ENCODE measurements around the gene KNSTRN.

The KNSTRN gene

GRCh38 chr15:40429068-40429710, 46.7 kb downstream of the KNSTRN start:
- no peaks in the 10 kb centered on the region for H3K27me3 ChIP-seq (ENCODE audit: control insufficient read depth in 1 of 2, insufficient read depth in 2 of 2, low read length in 2 of 2)
- peaks cover 0 to 5% of the 10 kb centered on the region in 2 donors for H3K4me1 ChIP-seq (ENCODE audit: control insufficient read depth in 1 of 2, insufficient read depth in 2 of 2, low read length in 2 of 2)
- no peaks in the 10 kb centered on the region for H3K9me3 ChIP-seq (ENCODE audit: control insufficient read depth in 1 of 2, low read length in 2 of 2)
- no peak overlapping the region for H3K27ac ChIP-seq (ENCODE audit: low read depth, low read length)
- no peaks in the 10 kb centered on the region for H3K36me3 ChIP-seq (ENCODE audit: control insufficient read depth in 1 of 2, insufficient read depth in 2 of 2, low read length in 2 of 2)
- H3K9ac ChIP-seq (ENCODE audit: low read depth in 1 of 2, low read length in 2 of 2), result no peak overlapping the region
- H3K4me3 ChIP-seq (ENCODE audit: low read depth in 1 of 2, low read length in 2 of 2), result no peak overlapping the region

GRCh38 chr15:40430271-40430805, 47.8 kb downstream of the KNSTRN start:
- H3K4me3 ChIP-seq (ENCODE audit: low read depth in 1 of 2, low read length in 2 of 2), result no peak overlapping the region
- no peak overlapping the region for H3K9ac ChIP-seq (ENCODE audit: low read depth in 1 of 2, low read length in 2 of 2)
- no peaks in the 10 kb centered on the region for H3K9me3 ChIP-seq (ENCODE audit: control insufficient read depth in 1 of 2, low read length in 2 of 2)
- H3K27ac ChIP-seq (ENCODE audit: low read depth, low read length), result no peak overlapping the region
- peaks cover under 1 to 5% of the 10 kb centered on the region in 2 donors for H3K4me1 ChIP-seq (ENCODE audit: control insufficient read depth in 1 of 2, insufficient read depth in 2 of 2, low read length in 2 of 2)
- no peaks in the 10 kb centered on the region for H3K36me3 ChIP-seq (ENCODE audit: control insufficient read depth in 1 of 2, insufficient read depth in 2 of 2, low read length in 2 of 2)
- peaks cover 6 to 8% of the 10 kb centered on the region in 2 donors for H3K27me3 ChIP-seq (ENCODE audit: control insufficient read depth in 1 of 2, insufficient read depth in 2 of 2, low read length in 2 of 2)

- Histone ChIP-seq H3K36me3 (ENCODE audit: control insufficient read depth in 1 of 2, insufficient read depth in 2 of 2, low read length in 2 of 2) (no peaks in the 10 kb centered on the region), H3K9ac (ENCODE audit: low read depth in 1 of 2, low read length in 2 of 2) (no peak overlapping the region), H3K9me3 (ENCODE audit: control insufficient read depth in 1 of 2, low read length in 2 of 2) (no peaks in the 10 kb centered on the region), H3K4me1 (ENCODE audit: control insufficient read depth in 1 of 2, insufficient read depth in 2 of 2, low read length in 2 of 2) (peaks cover 30% of the 10 kb centered on the region in 2 donors), H3K4me3 (ENCODE audit: low read depth in 1 of 2, low read length in 2 of 2) (peak overlapping the region in 1 of 2 donors; percentile 64), H3K27ac (ENCODE audit: low read depth, low read length) (no peak overlapping the region), H3K27me3 (ENCODE audit: control insufficient read depth in 1 of 2, insufficient read depth in 2 of 2, low read length in 2 of 2) (peaks cover 23 to 35% of the 10 kb centered on the region in 2 donors)
These were observed 52.6 kb downstream of the KNSTRN start for GRCh38 chr15:40435023-40435709.

- Histone ChIP-seq H3K36me3 (ENCODE audit: control insufficient read depth in 1 of 2, insufficient read depth in 2 of 2, low read length in 2 of 2) (no peaks in the 10 kb centered on the region), H3K27me3 (ENCODE audit: control insufficient read depth in 1 of 2, insufficient read depth in 2 of 2, low read length in 2 of 2) (peaks cover 23 to 35% of the 10 kb centered on the region in 2 donors), H3K4me1 (ENCODE audit: control insufficient read depth in 1 of 2, insufficient read depth in 2 of 2, low read length in 2 of 2) (peaks cover 27 to 32% of the 10 kb centered on the region in 2 donors), H3K9ac (ENCODE audit: low read depth in 1 of 2, low read length in 2 of 2) (peak overlapping the region in 1 of 2 donors; percentile 5), H3K27ac (ENCODE audit: low read depth, low read length) (no peak overlapping the region), H3K4me3 (ENCODE audit: low read depth in 1 of 2, low read length in 2 of 2) (peak overlapping the region; percentile 56 to 64), H3K9me3 (ENCODE audit: control insufficient read depth in 1 of 2, low read length in 2 of 2) (no peaks in the 10 kb centered on the region)
These were observed 53.2 kb downstream of the KNSTRN start for GRCh38 chr15:40435710-40436089.

- Histone ChIP-seq H3K4me1 (ENCODE audit: control insufficient read depth in 1 of 2, insufficient read depth in 2 of 2, low read length in 2 of 2) (peaks cover 25 to 32% of the 10 kb centered on the region in 2 donors), H3K9ac (ENCODE audit: low read depth in 1 of 2, low read length in 2 of 2) (peak overlapping the region; percentile 5 to 6), H3K9me3 (ENCODE audit: control insufficient read depth in 1 of 2, low read length in 2 of 2) (no peaks in the 10 kb centered on the region), H3K27ac (ENCODE audit: low read depth, low read length) (no peak overlapping the region), H3K27me3 (ENCODE audit: control insufficient read depth in 1 of 2, insufficient read depth in 2 of 2, low read length in 2 of 2) (peaks cover 23 to 35% of the 10 kb centered on the region in 2 donors), H3K36me3 (ENCODE audit: control insufficient read depth in 1 of 2, insufficient read depth in 2 of 2, low read length in 2 of 2) (no peaks in the 10 kb centered on the region), H3K4me3 (ENCODE audit: low read depth in 1 of 2, low read length in 2 of 2) (peak overlapping the region; percentile 56 to 64)
These were observed 53.8 kb downstream of the KNSTRN start for GRCh38 chr15:40436116-40436891.

- no peak overlapping the region for H3K9ac ChIP-seq (ENCODE audit: low read depth in 1 of 2, low read length in 2 of 2)
- no peaks in the 10 kb centered on the region for H3K36me3 ChIP-seq (ENCODE audit: control insufficient read depth in 1 of 2, insufficient read depth in 2 of 2, low read length in 2 of 2)
- no peak overlapping the region for H3K27ac ChIP-seq (ENCODE audit: low read depth, low read length)
- peaks cover 25 to 32% of the 10 kb centered on the region in 2 donors for H3K4me1 ChIP-seq (ENCODE audit: control insufficient read depth in 1 of 2, insufficient read depth in 2 of 2, low read length in 2 of 2)
- peak overlapping the region; percentile 56 to 64 for H3K4me3 ChIP-seq (ENCODE audit: low read depth in 1 of 2, low read length in 2 of 2)
- H3K27me3 ChIP-seq (ENCODE audit: control insufficient read depth in 1 of 2, insufficient read depth in 2 of 2, low read length in 2 of 2), result peaks cover 23 to 35% of the 10 kb centered on the region in 2 donors
- H3K9me3 ChIP-seq (ENCODE audit: control insufficient read depth in 1 of 2, low read length in 2 of 2), result no peaks in the 10 kb centered on the region
These were observed 54.6 kb downstream of the KNSTRN start for GRCh38 chr15:40436892-40437751.

- Histone ChIP-seq H3K4me1 (ENCODE audit: control insufficient read depth in 1 of 2, insufficient read depth in 2 of 2, low read length in 2 of 2) (peaks cover 33 to 40% of the 10 kb centered on the region in 2 donors), H3K27me3 (ENCODE audit: control insufficient read depth in 1 of 2, insufficient read depth in 2 of 2, low read length in 2 of 2) (peaks cover 23 to 35% of the 10 kb centered on the region in 2 donors), H3K27ac (ENCODE audit: low read depth, low read length) (no peak overlapping the region)
These were observed 55.5 kb downstream of the KNSTRN start for GRCh38 chr15:40437752-40438687.

GRCh38 chr15:40438712-40439111, 56.2 kb downstream of the KNSTRN start:
- H3K36me3 ChIP-seq (ENCODE audit: control insufficient read depth in 1 of 2, insufficient read depth in 2 of 2, low read length in 2 of 2), result no peaks in the 10 kb centered on the region
- no peaks in the 10 kb centered on the region for H3K9me3 ChIP-seq (ENCODE audit: control insufficient read depth in 1 of 2, low read length in 2 of 2)
- H3K9ac ChIP-seq (ENCODE audit: low read depth in 1 of 2, low read length in 2 of 2), result no peak overlapping the region
- H3K4me3 ChIP-seq (ENCODE audit: low read depth in 1 of 2, low read length in 2 of 2), result no peak overlapping the region
- H3K27ac ChIP-seq (ENCODE audit: low read depth, low read length), result no peak overlapping the region
- peaks cover 23 to 35% of the 10 kb centered on the region in 2 donors for H3K27me3 ChIP-seq (ENCODE audit: control insufficient read depth in 1 of 2, insufficient read depth in 2 of 2, low read length in 2 of 2)
- H3K4me1 ChIP-seq (ENCODE audit: control insufficient read depth in 1 of 2, insufficient read depth in 2 of 2, low read length in 2 of 2), result peaks cover 39 to 47% of the 10 kb centered on the region in 2 donors

More at GRCh38 chr15:40437752-40438687, 55.5 kb downstream of the KNSTRN start:
- Histone ChIP-seq H3K9ac (ENCODE audit: low read depth in 1 of 2, low read length in 2 of 2) (no peak overlapping the region), H3K4me3 (ENCODE audit: low read depth in 1 of 2, low read length in 2 of 2) (no peak overlapping the region), H3K36me3 (ENCODE audit: control insufficient read depth in 1 of 2, insufficient read depth in 2 of 2, low read length in 2 of 2) (no peaks in the 10 kb centered on the region), H3K9me3 (ENCODE audit: control insufficient read depth in 1 of 2, low read length in 2 of 2) (no peaks in the 10 kb centered on the region)

All from duodenal mucosa (tissue), 2 donors.